HUDEP-2 (cell line): ENCODE measurements around the gene SOWAHA.
"Not testable (repeated sequence)": the region's sequence is repeated elsewhere in the genome, so short reads cannot be mapped to it uniquely, and the experiment has no call there.

Experiments used
- DNase-seq, 76 experiments: peaks; one replicate each; lab custom pipeline; 2025; ENCODE audit not compliant: unreplicated experiment in 76 of 76; lab: John Stamatoyannopoulos, UW

SOWAHA gene

DNA sequence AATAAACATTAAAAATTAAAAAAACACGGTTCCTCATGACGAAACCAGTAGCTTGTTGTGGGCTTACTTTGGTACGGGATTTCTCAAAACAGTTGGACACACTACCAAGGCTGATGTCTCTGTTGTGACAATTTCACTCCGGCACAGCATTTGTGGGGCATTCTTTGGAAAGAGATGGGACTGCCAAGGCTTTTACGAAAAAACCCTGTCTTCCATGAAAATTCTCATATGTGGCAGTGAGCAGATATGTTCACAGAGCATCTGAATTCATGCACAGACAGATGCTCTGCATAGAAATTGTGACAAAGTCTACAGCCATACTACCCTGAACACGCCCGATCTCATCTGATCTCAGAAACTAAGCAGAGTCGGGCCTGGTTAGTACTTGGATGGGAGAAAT is 35.2 kb downstream of the SOWAHA start:
- no peak for DNase-seq

GRCh38 chr5:132849347-132849746 is 36.2 kb downstream of the SOWAHA start:
- no peak for DNase-seq

DNA sequence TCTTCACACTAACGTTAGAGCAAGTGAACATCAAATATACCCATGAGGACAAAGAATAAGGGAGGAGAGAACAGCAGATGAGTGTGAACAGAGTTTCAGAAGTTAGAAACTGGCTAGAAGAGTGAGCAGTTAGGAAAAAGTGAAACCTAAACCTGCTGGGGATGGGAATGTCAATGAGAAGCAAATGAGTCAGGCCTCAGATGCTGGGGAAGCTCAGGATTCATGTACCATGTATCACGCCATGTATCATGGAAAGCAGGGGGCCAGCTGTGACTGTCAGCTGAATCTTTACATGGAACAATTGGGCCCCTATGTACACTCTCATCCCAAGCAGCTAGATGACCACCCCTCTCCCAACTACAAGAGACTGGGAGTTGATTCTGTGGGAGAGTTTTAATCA is 37.0 kb downstream of the SOWAHA start:
- no peak for DNase-seq

GRCh38 chr5:132853323-132853722 is 40.2 kb downstream of the SOWAHA start:
- no peak for DNase-seq

- DNase-seq, result no peak
These were observed 40.7 kb downstream of the SOWAHA start for GRCh38 chr5:132853790-132854189.

GRCh38 chr5:132854301-132854700 is 41.2 kb downstream of the SOWAHA start:
- DNase-seq, result no peak

GRCh38 chr5:132854992-132855391 is 41.9 kb downstream of the SOWAHA start:
- not testable (repeated sequence) for DNase-seq

GRCh38 chr5:132856011-132856410 is 42.9 kb downstream of the SOWAHA start:
- no peak for DNase-seq

- no peak for DNase-seq
These were observed 46.9 kb downstream of the SOWAHA start for GRCh38 chr5:132859889-132860437.

DNA sequence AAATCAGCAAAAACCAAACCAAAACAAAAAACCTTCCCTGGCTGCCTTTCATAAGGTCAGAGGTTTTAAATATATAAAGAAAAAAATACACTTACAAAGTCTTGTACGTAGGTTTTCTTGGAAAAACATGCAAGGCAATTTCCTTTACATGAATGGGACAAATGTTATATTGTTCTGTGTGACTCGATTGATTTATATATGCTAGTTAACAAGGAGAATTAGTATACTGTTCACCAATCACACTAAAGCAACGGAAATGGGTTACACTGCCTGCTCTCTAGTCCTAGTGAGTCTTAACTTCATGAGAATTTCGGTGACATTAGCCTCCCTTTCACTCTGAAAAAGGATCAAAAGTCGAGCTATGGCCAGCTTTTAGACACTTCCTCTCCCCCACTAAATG is 47.6 kb downstream of the SOWAHA start:
- no peak for DNase-seq

- peak in 1 of 76 experiments; percentile 8 for DNase-seq
These were observed 52.7 kb downstream of the SOWAHA start for GRCh38 chr5:132865668-132866341.
